C4-2B (cell line): ENCODE measurements around the gene GIPC2.
"Not testable (repeated sequence)": the region's sequence is repeated elsewhere in the genome, so short reads cannot be mapped to it uniquely, and the experiment has no call there.

Experiments
- H3K27ac ChIP-seq: fragments of 450-650 bp; 2 replicates; pipeline ENCODE4 v1.5.1; 2017
- CTCF ChIP-seq: fragments of 450-650 bp; conservative IDR thresholded peaks from 2 replicates; pipeline ENCODE4 v1.5.1; 2017; ENCODE audit warnings: mild to moderate bottlenecking
- ZFX ChIP-seq: fragments of 450-650 bp; IDR thresholded peaks from 2 replicates; pipeline ENCODE4 v1.6.1; 2017

Gene GIPC2

GRCh38 chr1:78019024-78019423 is 26.7 kb upstream of the GIPC2 start:
- no peak overlapping the region for H3K27ac ChIP-seq
- TF ChIP-seq CTCF: no peak
- no peak for TF ChIP-seq ZFX

DNA sequence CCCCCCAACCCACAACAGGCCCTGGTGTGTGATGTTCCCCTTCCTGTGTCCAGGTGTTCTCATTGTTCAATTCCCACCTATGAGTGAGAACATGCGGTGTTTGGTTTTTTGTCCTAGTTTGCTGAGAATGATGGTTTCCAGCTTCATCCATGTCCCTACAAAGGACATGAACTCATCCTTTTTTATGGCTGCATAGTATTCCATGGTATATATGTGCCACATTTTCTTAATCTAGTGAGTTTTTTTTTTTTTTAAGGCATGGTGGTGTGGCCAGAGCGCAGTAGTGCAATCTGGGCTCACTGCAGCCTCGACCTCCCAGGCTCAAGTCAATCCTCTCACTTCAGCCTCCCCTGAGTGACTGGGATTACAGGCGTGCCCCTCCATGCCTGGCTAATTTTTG is 24.6 kb upstream of the GIPC2 start:
- H3K27ac ChIP-seq: not testable (repeated sequence)

DNA sequence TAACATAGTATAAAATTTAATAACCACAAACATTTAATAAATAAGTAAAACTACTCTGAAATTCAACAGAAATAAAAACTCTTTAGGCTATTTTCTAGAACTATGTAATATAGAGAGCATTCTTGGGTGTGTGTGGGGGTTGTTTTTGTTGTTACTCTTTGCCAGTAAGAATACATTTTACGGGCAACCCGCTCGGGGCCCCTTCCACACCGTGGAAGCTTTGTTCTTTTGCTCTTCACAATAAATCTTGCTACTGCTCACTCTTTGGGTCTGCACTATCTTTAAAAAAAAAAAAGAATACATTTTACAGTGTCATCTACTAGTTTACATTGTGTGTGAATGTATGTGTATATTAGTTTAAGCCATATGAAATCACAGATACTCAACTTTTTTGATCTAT is 16.0 kb upstream of the GIPC2 start:
- no peak overlapping the region for H3K27ac ChIP-seq
- TF ChIP-seq CTCF: no peak
- TF ChIP-seq ZFX: no peak

GRCh38 chr1:78032996-78033796 is 12.6 kb upstream of the GIPC2 start:
- no peak overlapping the region for H3K27ac ChIP-seq
- TF ChIP-seq CTCF (no peak), ZFX (no peak)

DNA sequence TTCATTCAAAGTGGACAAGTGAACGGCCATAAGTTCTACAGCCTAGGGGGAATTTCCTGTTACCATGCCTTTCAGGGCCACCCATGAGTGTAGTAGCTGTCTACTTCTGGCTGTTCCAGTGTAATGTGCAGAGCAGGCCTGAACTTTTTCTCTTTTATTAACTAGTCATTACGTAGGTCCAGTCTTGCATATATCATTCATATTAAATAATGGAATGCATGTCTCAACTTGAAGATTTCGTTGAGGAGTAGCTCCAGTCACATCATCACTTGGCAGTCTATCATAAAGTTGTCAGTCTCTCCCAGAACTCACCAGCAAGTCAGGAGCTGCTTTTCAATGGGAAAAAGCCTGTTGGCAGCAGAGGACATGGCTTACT is 12.0 kb upstream of the GIPC2 start:
- TF ChIP-seq ZFX (no peak), CTCF (no peak)
- no peak overlapping the region for H3K27ac ChIP-seq

GRCh38 chr1:78035121-78035520 is 10.6 kb upstream of the GIPC2 start:
- TF ChIP-seq ZFX: no peak
- H3K27ac ChIP-seq: no peak overlapping the region

DNA sequence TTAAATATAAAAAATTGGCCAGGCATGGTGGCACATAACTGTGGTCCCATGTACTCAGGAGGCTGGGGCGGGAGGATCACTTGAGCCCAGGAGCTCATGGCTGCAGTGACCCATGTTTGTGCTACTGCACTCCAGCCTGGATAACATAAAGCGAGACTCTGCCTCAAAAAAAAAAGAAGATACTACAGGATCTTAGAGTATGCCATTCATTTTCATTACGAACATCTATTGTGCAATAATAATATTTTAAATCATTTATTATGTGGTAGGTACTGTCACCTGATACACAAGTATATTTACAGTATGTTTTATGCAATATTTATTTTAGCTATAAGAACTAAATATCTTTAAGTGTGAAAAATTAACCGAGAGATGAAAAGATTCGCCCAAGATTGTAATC is 9.3 kb upstream of the GIPC2 start:
- TF ChIP-seq CTCF: no peak
- TF ChIP-seq ZFX: no peak

DNA sequence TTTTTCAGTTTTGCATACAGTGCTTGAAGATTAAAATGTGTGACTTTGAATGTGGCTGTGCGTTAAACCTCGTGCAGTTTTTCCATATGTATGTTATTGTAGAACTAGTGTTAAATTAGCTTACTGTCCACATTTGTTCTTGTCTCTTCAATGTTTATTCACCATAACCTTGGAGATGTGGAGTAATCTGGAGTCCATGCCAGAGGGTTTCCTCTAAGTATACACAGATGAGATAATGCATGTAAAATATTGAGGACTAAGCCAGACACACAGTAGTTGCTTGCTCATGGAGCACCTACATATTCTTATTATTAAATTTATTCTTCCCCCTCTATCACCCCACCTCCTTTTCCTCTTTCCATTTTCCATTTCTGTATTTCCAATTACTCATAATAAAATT is 7.7 kb upstream of the GIPC2 start:
- TF ChIP-seq CTCF: no peak
- no peak for TF ChIP-seq ZFX
- no peak overlapping the region for H3K27ac ChIP-seq

More for the DNA sequence above, 9.3 kb upstream of the GIPC2 start:
- no peak overlapping the region for H3K27ac ChIP-seq
